Activated CD8-positive, alpha-beta T cell treated with anti-CD3 and anti-CD28 coated beads for 36 hours (primary cell): ENCODE measurements around the gene ZNF672. TPM values are rescaled to one million over a fixed set of nuclear protein-coding genes. Genes with fewer than 3 reads are reported as not detected.

Experiments used
- ATAC-seq: fragments of 200-7000 bp; cut with Tn5 transposase; one replicate; pipeline ENCODE4 v1.10.0; 2021; ENCODE audit warnings: mild to moderate bottlenecking, moderate library complexity
- CTCF ChIA-PET: fragments of 350-600 bp; sonication (Branson Sonifier 250); formaldehyde crosslinking; loops from one replicate; lab custom pipeline; 2021; ENCODE audit warnings: antibody characterized with exemption; lab: Charles Lee
- POLR2A ChIA-PET: fragments of 350-600 bp; sonication (Branson Sonifier 250); formaldehyde crosslinking; loops from one replicate; lab custom pipeline; 2021; ENCODE audit warnings: antibody characterized with exemption; lab: Charles Lee
- DNase-seq: peaks from one replicate; pipeline ENCODE4 v3.0.0-alpha.2; 2020
- H3K27ac Mint-ChIP-seq: one replicate; pipeline ENCODE4 v1.8.0; 2021; ENCODE audit warnings: mild to moderate bottlenecking, mixed read lengths
- H3K27me3 Mint-ChIP-seq: one replicate; pipeline ENCODE4 v1.8.0; 2021; ENCODE audit warnings: mixed read lengths
- H3K36me3 Mint-ChIP-seq: one replicate; pipeline ENCODE4 v1.8.0; 2021; ENCODE audit warnings: low read depth, mixed read lengths
- H3K4me1 Mint-ChIP-seq: one replicate; pipeline ENCODE4 v1.8.0; 2021; ENCODE audit warnings: low read depth, mixed read lengths
- H3K4me3 Mint-ChIP-seq: one replicate; pipeline ENCODE4 v1.8.0; 2021; ENCODE audit warnings: mild to moderate bottlenecking, moderate library complexity, mixed read lengths
- H3K9me3 Mint-ChIP-seq: one replicate; pipeline ENCODE4 v1.8.0; 2021; ENCODE audit warnings: mixed read lengths
- CTCF ChIP-seq: fragments of 200-600 bp; IDR thresholded peaks from one replicate; pipeline ENCODE4 v1.8.0; 2022; ENCODE audit warnings: antibody characterized with exemption, mild to moderate bottlenecking
- intact Hi-C: fragments of 100-400 bp; cut with micrococcal nuclease; formaldehyde crosslinking; loops from one replicate; pipeline ENCODE4 v1.10.0; 2022
- microRNA-seq: library from miRNA; unstranded; fragments of <30 nt; microRNA quantifications from one replicate; pipeline ENCODE4 v1.2.0, GENCODE V29; 2022; ENCODE audit warnings: borderline microRNAs expressed, borderline replicate concordance
- total RNA-seq, 2 experiments: library from RNA; stranded (reverse); gene quantifications; one replicate each; pipeline ENCODE4 v1.2.3, GENCODE V29; 2021

Gene ZNF672
- total RNA-seq, 2 experiments from 2014 or later: 43.8 to 45.1 TPM

- intact Hi-C loops: no loop called here
- no peaks in the 10 kb centered on the region for H3K36me3 Mint-ChIP-seq
- no peak for DNase-seq
- POLR2A ChIA-PET: no interaction called here
- CTCF ChIA-PET: interaction anchor here (0.6 to 1.3 kb wide), 2 partner anchors 18 to 34 kb away, joined by 3 read pairs; no protein-coding TSS in a partner anchor
- ATAC-seq: no peak
- H3K27me3 Mint-ChIP-seq: peaks cover 12% of the 10 kb centered on the region
- no peaks in the 10 kb centered on the region for H3K4me1 Mint-ChIP-seq
- no peaks in the 10 kb centered on the region for H3K9me3 Mint-ChIP-seq
- H3K27ac Mint-ChIP-seq: no peak overlapping the region
- TF ChIP-seq CTCF: no peak
- no peak overlapping the region for H3K4me3 Mint-ChIP-seq
Measured at GRCh38 chr1:248892590-248892989, 54.6 kb downstream of the ZNF672 start.

- intact Hi-C loops: no loop called here
- H3K27me3 Mint-ChIP-seq: peaks cover 19% of the 10 kb centered on the region
- H3K4me3 Mint-ChIP-seq: no peak overlapping the region
- H3K4me1 Mint-ChIP-seq: no peaks in the 10 kb centered on the region
- H3K27ac Mint-ChIP-seq: no peak overlapping the region
- no peaks in the 10 kb centered on the region for H3K9me3 Mint-ChIP-seq
- TF ChIP-seq CTCF: no peak
- ChIA-PET POLR2A (interaction anchor here (0.7 kb wide), 1 partner anchor 11 kb away, joined by 3 read pairs; the partner anchor contains the start of gene PGBD2), CTCF (no interaction called here)
- no peaks in the 10 kb centered on the region for H3K36me3 Mint-ChIP-seq
- ATAC-seq: no peak
- no peak for DNase-seq
Measured at GRCh38 chr1:248894837-248895236, 56.8 kb downstream of the ZNF672 start.

- CTCF ChIA-PET: no interaction called here
- POLR2A ChIA-PET: interaction anchor here (0.8 kb wide), 1 partner anchor 8 kb away, joined by 3 read pairs; the partner anchor contains the start of gene PGBD2
- no peak overlapping the region for H3K27ac Mint-ChIP-seq
- DNase-seq (no peak), ATAC-seq (no peak)
- no peaks in the 10 kb centered on the region for H3K9me3 Mint-ChIP-seq
- peaks cover 12% of the 10 kb centered on the region for H3K27me3 Mint-ChIP-seq
- no peak overlapping the region for H3K4me3 Mint-ChIP-seq
- intact Hi-C loops: no loop called here
- TF ChIP-seq CTCF: no peak
- H3K4me1 Mint-ChIP-seq: no peaks in the 10 kb centered on the region
- no peaks in the 10 kb centered on the region for H3K36me3 Mint-ChIP-seq
Measured at GRCh38 chr1:248897412-248898337, 59.7 kb downstream of the ZNF672 start.

Small RNA genes within 50 kb of the gene (microRNA-seq; reads per million reads assigned to microRNA genes)
- not detected for gene MIR3124

Other genes with a start within 250 kb of the ZNF672 start
- gene OR2T10, start 240.5 kb upstream of the ZNF672 start, total RNA-seq: not detected
- gene OR2T11, start 203.1 kb upstream of the ZNF672 start, total RNA-seq: not detected
- not detected for gene OR2T35, start 192.9 kb upstream of the ZNF672 start, total RNA-seq
- not detected for gene OR2T27, start 182.7 kb upstream of the ZNF672 start, total RNA-seq
- gene OR14I1, start 135.5 kb upstream of the ZNF672 start, total RNA-seq: not detected
- gene LYPD8, start 82.5 kb upstream of the ZNF672 start, total RNA-seq: not detected
- 10 to 100 TPM; 16.2 to 18.3 TPM for gene SH3BP5L, start 12.3 kb upstream of the ZNF672 start, total RNA-seq
- 10 to 100 TPM; 80.8 to 85.6 TPM for gene ZNF692, start 20.9 kb downstream of the ZNF672 start, total RNA-seq
- gene PGBD2, start 68.0 kb downstream of the ZNF672 start, total RNA-seq: 1 to 10 TPM; 3.2 to 3.4 TPM